Kidney epithelial cell (primary cell): Measurements from ENCODE around the gene ATXN7L1. TPM values are rescaled to one million over a fixed set of nuclear protein-coding genes. Genes with fewer than 3 reads are reported as not detected.

Experiments
- DNase-seq: peaks from one replicate; pipeline ENCODE4 v3.0.0-alpha.2; 2010; ENCODE audit warnings: low read depth
- H3K27me3 ChIP-seq: 2 replicates; pipeline ENCODE4 v1.6.0; 2011; ENCODE audit warnings: low read length; ENCODE audit not compliant: control insufficient read depth, insufficient read depth
- H3K36me3 ChIP-seq: 2 replicates; pipeline ENCODE4 v1.5.1; 2011; ENCODE audit warnings: low read length; ENCODE audit not compliant: control insufficient read depth, insufficient read depth
- H3K4me3 ChIP-seq: 2 replicates; pipeline ENCODE4 v1.5.1; 2011; ENCODE audit warnings: low read depth, mild to moderate bottlenecking, control low read depth, low read length
- CTCF ChIP-seq: IDR thresholded peaks from 2 replicates; pipeline ENCODE4 v1.5.1; 2011; ENCODE audit warnings: mild to moderate bottlenecking, moderate library complexity, low read length, control low read depth, inconsistent platforms; ENCODE audit not compliant: insufficient read depth, poor library complexity, severe bottlenecking
- total RNA-seq: library from RNA; depleted of rRNA; stranded (reverse); fragments of >200 nt; gene quantifications from 2 replicates; pipeline ENCODE4 v1.2.3, GENCODE V29; 2015

Gene ATXN7L1
- total RNA-seq, 1 donor from 2014 or later, result 2.4 TPM

- Histone ChIP-seq H3K27me3 (no peaks in the 10 kb centered on the region), H3K36me3 (no peaks in the 10 kb centered on the region), H3K4me3 (no peak overlapping the region)
- no peak for DNase-seq
- TF ChIP-seq CTCF, result no peak
Observed at GRCh38 chr7:105673367-105674084, 202.9 kb downstream of the ATXN7L1 start.

- DNase-seq, result no peak
- Histone ChIP-seq H3K27me3 (no peaks in the 10 kb centered on the region), H3K4me3 (no peak overlapping the region), H3K36me3 (no peaks in the 10 kb centered on the region)
- no peak for TF ChIP-seq CTCF
Observed at GRCh38 chr7:105672801-105673200, 203.6 kb downstream of the ATXN7L1 start.

GRCh38 chr7:105666324-105666723, 210.1 kb downstream of the ATXN7L1 start:
- DNase-seq, result no peak
- H3K36me3 ChIP-seq, result no peaks in the 10 kb centered on the region
- H3K27me3 ChIP-seq, result no peaks in the 10 kb centered on the region
- no peak for TF ChIP-seq CTCF
- H3K4me3 ChIP-seq, result no peak overlapping the region

- Histone ChIP-seq H3K27me3 (no peaks in the 10 kb centered on the region), H3K36me3 (no peaks in the 10 kb centered on the region), H3K4me3 (no peak overlapping the region)
- DNase-seq, result no peak
- TF ChIP-seq CTCF, result no peak
Observed at GRCh38 chr7:105665684-105666083, 210.7 kb downstream of the ATXN7L1 start.

GRCh38 chr7:105664816-105665525, 211.4 kb downstream of the ATXN7L1 start:
- no peak for DNase-seq
- H3K27me3 ChIP-seq, result no peaks in the 10 kb centered on the region

More at GRCh38 chr7:105664816-105665525, 211.4 kb downstream of the ATXN7L1 start:
- TF ChIP-seq CTCF, result no peak
- no peak overlapping the region for H3K4me3 ChIP-seq
- no peaks in the 10 kb centered on the region for H3K36me3 ChIP-seq
